GM19035 (cell line): ENCODE results near the gene ZSWIM6.
"Not testable (repeated sequence)": the region's sequence is repeated elsewhere in the genome, so short reads cannot be mapped to it uniquely, and the experiment has no call there.

Experiments used
- ATAC-seq: cut with Tn5 transposase; IDR thresholded peaks from one replicate; pipeline ENCODE4 v1.9.1; 2021; ENCODE audit not compliant: unreplicated experiment

The ZSWIM6 gene

DNA sequence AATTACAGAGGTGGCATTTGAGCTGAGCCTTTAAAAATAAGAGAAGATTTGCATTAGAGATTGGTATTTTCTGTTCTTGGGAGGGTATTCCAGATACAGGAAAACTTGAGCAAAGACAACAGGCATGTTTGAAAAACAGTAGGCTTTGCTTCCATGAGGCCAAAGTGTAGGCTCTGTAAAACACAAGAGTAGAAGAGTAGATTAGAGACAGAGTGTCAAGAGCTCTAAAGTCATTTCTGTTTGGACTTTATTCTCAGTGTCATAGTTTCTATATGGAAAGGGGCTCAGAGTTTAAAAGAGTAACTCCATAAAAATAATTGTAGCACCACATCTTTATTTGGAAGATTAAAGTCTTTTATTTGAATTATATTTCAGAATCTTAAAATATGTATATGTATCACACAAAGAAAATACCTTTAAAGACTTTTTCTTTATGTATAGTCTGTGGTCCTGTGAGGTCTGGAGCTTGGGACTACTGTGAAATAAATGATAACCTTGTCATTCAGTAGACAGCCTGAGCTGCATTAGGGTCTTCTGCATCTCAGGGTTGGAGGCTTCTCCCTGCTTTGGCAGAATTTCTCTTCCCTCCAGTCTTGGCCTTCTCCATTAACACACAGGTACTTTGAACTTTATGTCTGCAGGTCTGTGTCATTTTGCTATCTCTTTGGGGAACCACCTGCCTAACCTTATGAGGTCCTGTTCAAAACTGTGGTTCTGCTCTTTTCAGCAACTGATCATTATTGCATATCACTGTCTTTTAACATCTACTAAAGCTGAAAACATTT, 73.6 kb downstream of the ZSWIM6 start:
- no peak for ATAC-seq

DNA sequence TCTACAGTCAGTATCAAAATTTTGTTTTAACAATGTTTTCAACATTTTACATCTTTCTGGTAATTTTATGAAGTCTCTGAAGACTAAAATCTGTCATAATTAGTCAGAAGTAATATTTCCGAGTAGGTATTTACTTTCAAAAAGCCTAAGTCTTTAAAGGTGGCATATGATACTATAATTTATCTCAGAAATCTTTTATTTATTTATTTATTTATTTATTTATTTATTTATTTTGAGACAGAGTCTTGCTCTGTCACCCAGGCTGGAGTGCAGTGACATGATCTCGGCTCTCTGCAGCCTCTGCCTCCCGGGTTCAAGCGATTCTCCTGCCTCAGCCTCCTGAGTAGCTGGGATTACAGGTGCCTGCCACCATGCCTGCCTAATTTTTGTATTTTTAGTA, 74.4 kb downstream of the ZSWIM6 start:
- not testable (repeated sequence) for ATAC-seq

DNA sequence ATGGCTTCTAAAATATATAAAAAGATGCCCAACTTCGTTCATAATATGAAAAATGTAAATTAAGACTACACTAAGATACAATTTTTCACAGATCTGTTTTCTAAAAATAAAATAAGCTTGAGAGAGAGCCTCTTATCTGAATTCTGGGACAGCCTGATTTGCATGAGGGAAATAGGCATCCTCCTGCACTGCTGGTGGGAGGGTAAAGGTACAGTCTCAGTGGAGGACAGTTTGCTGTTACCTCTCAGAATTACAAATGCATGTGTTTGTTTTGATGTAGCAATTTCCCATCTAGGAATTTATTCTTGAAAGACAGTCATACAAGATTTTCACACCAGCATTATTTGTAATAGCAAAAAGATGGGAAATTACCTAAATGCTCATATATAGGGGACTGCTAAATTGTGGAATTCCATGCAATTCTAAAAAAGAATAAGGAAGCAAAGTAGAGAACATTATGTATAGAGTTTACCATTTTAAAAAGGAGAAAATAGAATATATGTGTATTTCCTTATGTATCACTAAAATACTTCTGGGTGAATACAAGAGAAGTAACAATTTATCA, 75.7 kb downstream of the ZSWIM6 start:
- no peak for ATAC-seq

DNA sequence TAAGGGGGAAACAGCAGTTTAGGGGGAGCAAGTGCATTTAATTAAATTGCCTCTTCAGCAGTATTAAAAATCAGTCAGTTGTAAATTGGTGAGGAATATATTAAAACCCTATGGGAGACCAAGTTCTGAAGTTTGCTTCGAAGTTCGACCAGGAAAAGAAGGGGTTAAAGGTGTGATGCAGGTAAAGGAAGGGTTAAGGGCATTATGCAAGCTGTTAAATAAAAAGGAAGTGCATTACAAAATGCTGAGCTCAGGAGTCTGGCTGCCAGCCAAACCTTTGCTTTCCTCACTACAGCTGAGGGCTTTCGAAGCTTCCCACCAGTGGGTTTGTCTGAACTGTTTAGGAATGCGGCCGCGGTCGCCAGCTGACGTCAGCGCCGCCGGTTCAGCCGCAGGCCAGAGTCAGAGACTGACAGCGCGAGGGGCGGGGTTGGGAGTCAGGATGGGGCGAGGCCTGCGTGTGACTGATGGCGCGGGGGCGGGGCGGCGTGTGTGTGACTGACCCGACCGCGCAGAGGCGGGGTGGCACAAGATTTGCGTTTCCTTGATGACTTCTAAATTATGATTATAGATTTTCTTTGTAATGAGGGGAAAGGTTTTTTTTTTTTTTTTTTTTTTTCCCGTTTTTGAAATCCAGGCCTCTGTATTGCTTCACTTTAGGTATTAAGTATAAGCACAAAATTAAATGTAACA, 76.6 kb downstream of the ZSWIM6 start:
- peak; percentile 99 for ATAC-seq

DNA sequence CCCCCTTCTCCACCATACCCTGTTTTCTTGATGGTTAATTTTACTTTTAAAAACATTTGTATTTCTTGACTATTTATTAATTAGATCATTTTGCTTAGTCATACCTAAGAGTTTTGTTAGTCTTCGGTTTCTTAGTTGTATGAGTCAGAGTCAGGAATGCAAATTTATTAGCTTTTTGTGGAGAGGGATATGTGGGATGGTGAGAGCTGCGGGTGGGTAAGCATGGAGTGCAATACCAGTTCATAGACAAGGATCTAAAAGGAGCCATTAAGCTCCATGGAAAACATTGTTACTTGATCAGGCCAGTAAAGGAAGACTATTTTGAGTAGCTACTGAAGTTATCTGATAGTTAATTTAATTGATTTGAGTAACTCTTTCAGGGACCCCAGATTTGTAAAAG, 77.5 kb downstream of the ZSWIM6 start:
- ATAC-seq: no peak

DNA sequence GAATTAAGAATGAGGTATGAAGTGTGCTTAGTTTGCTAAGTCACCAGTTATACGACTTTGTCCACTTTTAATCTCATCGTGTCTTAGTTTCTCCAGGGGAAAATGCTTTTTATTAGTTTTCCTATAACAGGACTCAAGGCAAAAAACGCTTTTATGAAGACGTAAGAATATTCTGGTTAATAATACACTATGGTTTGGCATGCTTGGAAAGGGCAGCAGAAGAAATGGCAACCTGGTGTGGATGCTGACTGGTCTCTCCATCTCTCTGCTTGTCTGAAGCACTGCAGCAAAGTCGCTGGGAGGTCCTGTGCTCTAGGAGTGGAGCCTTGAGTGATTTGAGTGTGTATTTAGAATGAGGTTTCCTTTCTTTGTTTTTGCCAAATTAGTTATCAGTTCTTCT, 78.8 kb downstream of the ZSWIM6 start:
- ATAC-seq: no peak

DNA sequence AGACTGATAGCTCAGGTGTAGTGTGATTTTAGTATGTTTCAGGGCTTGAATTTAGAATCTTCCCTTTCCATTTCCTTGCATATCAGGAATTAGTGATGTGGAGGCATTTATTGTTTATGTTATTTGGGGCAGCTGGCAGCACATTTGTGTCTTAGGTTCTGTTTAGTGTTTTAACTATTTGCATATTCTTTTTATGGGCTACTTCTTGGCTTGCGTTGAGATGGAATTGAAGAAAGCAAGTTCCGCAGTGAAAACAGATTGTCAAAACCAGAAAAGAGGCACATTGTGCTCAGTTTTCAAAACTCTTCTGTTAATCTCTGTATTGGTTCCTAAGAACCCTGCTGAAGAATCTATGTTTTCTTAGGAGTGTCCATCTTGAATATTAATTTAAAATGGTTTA, 80.3 kb downstream of the ZSWIM6 start:
- ATAC-seq: no peak

DNA sequence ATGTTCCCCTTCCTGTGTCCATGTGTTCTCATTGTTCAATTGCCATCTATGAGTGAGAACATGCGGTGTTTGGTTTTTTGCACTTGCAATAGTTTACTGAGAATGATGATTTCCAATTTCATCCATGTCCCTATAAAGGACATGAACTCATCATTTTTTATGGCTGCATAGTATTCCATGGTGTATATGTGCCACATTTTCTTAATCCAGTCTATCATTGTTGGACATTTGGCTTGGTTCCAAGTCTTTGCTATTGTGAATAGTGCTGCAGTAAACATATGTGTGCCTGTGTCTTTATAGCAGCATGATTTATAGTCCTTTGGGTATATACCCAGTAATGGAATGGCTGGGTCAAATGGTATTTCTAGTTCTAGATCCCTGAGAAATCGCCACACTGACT, 81.1 kb downstream of the ZSWIM6 start:
- not testable (repeated sequence) for ATAC-seq

DNA sequence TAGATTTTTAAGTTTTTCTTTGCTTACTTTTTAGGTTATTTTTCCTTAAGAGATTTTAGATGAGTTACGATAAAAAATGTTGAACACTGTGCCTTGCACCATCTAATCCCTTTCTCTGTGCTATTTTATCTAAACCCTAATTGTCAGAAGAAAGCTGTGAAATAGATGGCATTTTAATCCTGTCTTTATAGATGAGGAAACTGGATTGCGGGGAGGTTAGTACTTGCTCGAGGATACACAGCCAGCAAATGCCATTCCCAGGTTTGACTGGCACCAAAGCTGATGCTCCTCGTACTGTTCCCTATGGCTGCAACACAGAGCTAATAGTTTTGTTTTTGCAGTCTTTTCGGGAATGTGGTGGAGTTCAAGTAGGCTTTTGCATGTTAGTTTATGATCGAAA, 82.7 kb downstream of the ZSWIM6 start:
- ATAC-seq: no peak

DNA sequence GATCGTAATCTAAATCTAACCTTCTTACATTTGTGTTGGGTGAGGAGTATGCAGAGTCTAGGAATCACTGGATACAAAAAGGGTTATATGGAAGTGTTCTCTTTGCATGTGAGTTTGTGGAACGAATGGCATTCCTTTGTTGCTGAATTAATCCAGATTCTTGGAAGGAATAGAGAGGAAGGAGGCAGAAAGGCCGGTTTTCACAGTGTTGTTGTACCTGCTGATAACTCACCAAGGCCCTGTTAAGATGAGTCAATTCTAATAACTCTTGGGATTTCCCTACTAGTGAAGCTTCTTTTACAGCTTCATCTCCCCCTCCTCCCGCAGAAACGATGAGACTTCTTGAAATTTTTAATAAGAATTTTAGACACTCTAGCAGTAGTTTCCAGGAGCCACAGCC, 84.0 kb downstream of the ZSWIM6 start:
- ATAC-seq: peak; percentile 56

DNA sequence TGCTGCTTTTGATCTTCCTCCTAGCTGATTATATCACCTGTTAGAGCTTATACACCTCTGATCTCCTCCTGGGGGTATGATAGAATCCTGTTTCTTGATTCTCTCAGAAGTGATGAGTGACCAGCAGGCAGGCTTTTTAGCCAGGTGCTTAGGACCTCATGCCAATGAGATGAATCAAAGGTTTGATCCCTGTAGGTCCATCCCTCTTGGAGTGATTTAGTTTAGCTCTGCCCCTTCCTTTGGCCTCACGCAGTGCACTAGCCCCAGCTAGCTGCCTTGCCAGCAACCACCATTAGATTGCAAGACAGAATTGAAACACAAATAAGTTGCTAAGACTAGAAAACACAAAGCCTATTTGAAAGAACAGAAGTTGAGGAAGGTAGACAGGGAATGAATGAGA, 84.4 kb downstream of the ZSWIM6 start:
- ATAC-seq: peak; percentile 13

DNA sequence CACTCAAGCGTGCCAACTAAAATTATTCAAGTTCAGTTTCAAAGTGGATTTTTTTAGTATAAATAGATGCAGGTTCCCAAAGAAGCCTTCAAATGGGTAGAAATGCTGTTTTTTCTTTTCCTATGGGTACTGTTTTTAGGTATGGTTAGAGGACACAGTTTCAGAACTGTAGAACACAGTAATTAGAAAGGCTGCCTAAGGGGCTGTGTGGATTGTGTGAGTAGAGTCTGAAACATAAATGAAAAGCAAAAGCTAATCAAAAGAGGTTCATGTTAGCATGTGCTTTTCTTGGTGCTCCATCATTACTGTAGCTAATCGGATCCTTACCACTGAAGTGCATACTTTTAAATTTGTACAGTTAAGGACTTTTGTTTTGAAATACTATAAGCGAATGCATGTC, 85.3 kb downstream of the ZSWIM6 start:
- no peak for ATAC-seq

DNA sequence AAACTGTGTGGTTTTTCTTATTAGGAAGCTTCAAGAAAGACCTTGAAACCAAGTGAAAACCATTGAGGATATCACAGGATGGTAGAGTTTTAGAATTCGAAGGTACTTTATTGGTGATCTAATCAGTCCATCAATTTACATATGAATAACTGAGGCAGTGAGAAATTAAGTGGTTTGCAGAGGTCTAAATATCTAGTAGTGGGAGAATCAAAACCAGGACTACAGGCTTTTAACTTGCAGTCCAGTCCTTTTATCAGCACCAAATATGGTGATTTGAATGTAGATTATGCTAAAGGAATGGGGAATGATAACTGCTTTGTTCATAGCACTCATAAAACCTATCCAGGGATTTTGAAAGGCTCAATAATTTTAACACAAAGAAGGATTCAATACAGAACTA, 85.8 kb downstream of the ZSWIM6 start:
- no peak for ATAC-seq

DNA sequence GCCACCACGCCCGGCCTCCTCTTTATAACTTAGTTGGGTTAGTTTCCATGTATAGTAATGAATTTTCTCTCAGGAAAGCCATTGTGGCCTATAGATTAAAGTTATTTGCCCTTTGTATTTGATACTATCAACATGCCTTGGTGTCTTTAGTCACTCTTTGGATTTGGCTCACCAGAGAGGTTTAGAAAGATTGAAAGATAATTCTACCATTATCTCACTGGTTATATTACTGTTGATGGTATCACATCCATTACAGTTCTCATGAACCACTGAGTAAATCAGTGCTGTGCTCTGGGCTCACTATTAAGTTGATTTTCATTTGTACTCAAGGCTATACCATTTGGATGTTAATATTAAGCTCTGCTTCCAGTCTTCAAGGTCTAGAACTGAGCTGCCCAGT, 87.0 kb downstream of the ZSWIM6 start:
- no peak for ATAC-seq

DNA sequence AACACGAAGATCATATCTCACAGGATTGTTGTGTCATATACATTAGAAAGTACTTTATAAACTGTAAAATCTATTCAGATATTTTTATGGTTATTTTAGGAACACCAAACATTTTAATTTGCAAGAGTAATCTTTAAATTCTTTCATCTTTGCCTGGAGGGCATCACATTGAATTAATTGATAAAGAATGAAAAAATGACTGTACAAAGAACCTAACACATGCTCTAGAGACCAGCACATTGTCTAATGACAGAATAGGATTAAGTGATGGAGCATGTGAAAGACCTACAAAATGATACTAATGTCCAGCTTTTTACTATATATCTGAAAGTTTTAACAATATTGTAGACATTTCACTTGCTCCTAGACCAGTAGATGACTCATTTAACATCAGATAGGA, 88.0 kb downstream of the ZSWIM6 start:
- ATAC-seq: no peak

DNA sequence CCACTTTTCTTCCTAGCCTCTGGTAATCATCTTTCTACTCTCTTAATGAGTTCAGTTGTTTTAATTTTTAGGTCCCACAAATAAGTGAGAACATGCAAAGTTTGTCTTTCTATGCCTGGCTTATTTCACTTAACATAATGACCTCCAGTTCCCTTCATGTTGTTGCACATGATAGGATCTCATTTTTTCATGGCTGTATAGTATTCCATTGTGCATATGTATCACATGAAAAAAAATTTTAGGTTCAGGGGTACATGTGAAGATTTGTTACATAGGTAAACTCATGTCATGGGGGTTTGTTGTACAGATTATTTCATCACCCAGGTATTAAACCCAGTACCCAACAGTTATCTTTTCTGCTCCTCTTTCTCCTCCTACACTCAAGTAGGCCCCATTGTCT, 89.2 kb downstream of the ZSWIM6 start:
- not testable (repeated sequence) for ATAC-seq

DNA sequence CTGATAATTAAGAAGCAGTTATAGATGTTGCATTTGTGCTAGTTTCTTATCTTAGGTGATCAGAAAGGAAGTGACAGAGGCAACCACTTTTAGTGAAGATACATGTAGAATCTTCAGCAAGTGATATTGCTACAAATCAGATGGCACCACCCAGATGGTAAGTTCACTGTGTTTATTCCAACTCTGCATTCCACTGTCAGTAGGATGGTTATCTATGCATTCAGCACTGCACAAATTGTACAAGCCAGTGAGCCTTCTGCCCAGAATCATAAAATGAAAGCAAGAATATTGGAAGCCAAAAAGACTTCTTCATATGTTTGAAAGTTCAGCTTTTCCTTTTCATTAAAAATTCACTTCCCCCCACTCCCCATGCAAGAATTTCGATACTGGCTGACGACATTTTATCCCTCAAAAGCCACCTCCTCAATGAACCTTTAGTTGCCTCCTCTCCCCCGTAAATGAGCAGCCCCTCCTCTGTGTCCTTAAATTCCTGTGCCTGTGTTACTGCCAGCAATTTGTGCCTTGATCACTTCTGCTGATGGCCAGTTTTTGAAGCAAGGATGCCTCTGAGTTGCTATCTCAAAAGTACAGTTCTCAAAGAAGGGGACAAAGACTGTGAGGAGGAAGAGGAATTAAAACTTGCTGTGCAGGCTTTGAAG, 91.6 kb downstream of the ZSWIM6 start:
- ATAC-seq: no peak

DNA sequence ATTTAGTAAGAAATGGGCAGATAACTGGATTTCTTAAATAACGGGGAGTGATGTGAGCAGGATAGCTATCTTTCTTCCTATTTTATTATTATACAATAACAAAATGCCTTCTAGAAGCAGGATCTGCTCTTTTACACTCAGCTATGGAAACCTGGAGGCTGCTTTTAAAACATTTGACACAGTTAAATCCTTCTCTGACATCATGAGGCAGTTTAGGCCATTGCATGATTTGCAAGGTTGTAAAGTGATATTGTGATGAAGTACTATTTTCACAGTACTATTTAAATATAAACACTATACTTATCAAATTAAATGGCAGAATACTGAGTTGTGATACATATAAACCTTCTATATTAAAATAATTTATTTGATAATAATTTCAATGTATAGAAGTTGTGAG, 93.9 kb downstream of the ZSWIM6 start:
- ATAC-seq: no peak

DNA sequence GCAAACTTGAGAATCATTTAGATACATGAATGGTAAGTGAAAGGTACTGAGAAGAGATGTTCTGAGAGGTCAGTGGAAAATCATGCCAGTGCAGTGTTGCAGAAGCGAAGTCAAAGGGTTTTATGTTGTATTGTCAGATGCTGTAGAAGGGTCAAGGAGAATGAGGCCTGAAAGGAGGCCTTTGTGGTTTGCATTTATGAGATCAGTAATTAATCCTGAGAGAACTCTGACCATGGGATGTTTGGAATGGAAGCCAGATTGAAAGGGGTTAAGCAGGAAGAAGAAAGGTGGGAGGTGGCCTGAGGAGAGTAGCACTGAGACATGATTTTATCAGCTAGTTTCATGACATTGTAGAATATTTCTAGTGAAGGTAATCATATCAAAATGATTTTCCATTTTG, 97.8 kb downstream of the ZSWIM6 start:
- ATAC-seq: no peak

DNA sequence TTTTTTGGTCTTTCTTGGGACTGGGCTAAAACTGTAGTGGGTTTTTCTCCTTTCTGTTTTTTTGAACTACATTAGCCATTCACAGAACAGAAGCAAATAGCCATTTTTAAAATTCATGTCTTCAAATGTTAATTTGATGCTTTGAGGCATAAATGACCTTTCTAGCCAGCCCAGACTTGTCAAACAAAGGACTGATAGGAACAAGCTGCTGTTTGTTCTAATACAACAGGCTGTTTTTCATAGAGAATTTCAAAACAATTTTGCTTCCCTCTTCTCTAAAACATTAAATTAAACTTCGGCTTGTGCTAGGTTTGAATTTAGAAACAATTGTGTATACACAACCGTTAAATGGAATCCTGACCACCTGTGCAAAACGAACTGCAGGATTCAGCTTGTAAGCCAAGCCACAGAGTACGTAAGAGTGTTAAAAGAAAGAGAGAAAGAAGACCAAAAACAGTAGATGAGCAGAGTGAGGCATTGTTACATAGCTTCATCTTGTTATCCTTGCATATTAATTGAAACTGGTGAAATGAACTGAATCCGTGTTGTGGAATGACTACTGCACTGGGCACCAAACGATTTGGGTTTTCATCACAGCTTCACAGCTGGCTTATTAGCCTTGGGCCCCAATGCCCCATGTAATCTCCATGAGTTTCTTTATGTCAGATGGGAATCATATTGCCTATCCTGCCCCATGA, 100.0 kb downstream of the ZSWIM6 start:
- no peak for ATAC-seq

DNA sequence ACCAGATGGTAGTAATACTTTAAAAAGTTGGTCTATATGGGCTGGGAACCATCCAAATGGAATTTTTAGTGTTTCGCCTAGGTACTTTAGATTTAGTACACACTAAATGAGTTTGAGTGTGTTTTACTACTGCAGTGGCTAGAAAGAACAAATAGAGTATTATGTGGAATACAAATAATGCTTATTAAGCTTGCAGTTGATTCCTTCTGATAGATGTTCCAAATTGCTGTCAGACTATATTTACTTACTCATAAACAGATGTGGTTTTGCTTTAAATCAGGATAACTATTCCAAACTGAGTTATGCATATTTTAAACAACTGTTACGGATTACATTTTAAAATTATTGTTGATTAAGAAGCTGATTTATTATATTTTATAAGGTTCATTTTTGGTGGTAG, 103.3 kb downstream of the ZSWIM6 start:
- ATAC-seq: no peak
